Measurements from ENCODE around the gene SFXN5. TPM values are rescaled to one million over a fixed set of nuclear protein-coding genes. Genes with fewer than 3 reads are reported as not detected.

Gene SFXN5
- total RNA-seq, 6 experiments from 2014 or later, result 33.1 to 73.4 (median 56.6) TPM

- intact Hi-C loops (cut with DNase I), result no loop called here
- peak in 1 of 3 donors; percentile 51 for DNase-seq
Observed at GRCh38 chr2:72981536-72981935, 90.0 kb downstream of the SFXN5 start.

GRCh38 chr2:72980535-72981217, 90.8 kb downstream of the SFXN5 start:
- intact Hi-C loops (cut with DNase I), result no loop called here

More at GRCh38 chr2:72981536-72981935, 90.0 kb downstream of the SFXN5 start:
- 92% methylated on average over 5 of the region's 5 CpGs for WGBS (ENCODE audit: insufficient coverage, low coverage, low lambda C conversion rate, missing lambda C conversion rate)
- Histone ChIP-seq H3K4me1 (peaks cover 0 to 46% (median 22%) of the 10 kb centered on the region in 4 donors), H3K27me3 (no peaks in the 10 kb centered on the region), H3K4me3 (no peak overlapping the region), H3K27ac (no peak overlapping the region), H3K9me3 (no peaks in the 10 kb centered on the region), H3K36me3 (peaks cover 0 to 5% (median 0%) of the 10 kb centered on the region in 4 donors)
- TF ChIP-seq POLR2A (IDR thresholded peaks at IDR 0.05), result no peak
- TF ChIP-seq, protein P1, sequence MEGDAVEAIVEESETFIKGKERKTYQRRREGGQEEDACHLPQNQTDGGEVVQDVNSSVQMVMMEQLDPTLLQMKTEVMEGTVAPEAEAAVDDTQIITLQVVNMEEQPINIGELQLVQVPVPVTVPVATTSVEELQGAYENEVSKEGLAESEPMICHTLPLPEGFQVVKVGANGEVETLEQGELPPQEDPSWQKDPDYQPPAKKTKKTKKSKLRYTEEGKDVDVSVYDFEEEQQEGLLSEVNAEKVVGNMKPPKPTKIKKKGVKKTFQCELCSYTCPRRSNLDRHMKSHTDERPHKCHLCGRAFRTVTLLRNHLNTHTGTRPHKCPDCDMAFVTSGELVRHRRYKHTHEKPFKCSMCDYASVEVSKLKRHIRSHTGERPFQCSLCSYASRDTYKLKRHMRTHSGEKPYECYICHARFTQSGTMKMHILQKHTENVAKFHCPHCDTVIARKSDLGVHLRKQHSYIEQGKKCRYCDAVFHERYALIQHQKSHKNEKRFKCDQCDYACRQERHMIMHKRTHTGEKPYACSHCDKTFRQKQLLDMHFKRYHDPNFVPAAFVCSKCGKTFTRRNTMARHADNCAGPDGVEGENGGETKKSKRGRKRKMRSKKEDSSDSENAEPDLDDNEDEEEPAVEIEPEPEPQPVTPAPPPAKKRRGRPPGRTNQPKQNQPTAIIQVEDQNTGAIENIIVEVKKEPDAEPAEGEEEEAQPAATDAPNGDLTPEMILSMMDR (IDR thresholded peaks at IDR 0.05), result no peak
- ATAC-seq, result no peak

DNA sequence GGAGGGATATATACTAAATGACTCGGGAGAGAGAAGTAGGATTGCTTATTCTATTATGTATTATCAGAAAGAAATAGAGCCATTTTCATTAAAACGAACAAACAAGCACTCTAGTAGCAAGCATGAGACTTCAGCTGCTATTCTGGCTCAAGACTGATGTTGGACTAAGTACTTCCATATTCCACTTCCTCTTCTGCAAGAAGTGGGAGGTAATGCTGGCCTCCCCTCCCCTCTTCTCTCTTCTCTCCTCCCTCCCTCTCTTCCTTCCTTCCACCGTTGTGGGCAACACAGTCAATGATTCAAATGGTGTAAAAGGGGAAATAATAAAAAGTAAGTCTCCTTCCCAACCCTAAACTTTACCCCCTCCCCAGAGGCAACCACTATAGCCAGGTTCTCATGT, 91.6 kb downstream of the SFXN5 start:
- no peaks in the 10 kb centered on the region for H3K27me3 ChIP-seq
- intact Hi-C loops (cut with DNase I), result no loop called here
- peak in 1 of 3 donors; percentile 1 for DNase-seq
- ATAC-seq, result no peak
- no peak overlapping the region for H3K27ac ChIP-seq
- TF ChIP-seq, protein P1 (IDR thresholded peaks at IDR 0.05), result no peak
- no peak for TF ChIP-seq POLR2A (IDR thresholded peaks at IDR 0.05)
- peaks cover 0 to 11% (median 0%) of the 10 kb centered on the region in 4 donors for H3K36me3 ChIP-seq
- H3K9me3 ChIP-seq, result no peaks in the 10 kb centered on the region
- H3K4me1 ChIP-seq, result peaks cover 0 to 29% (median 13%) of the 10 kb centered on the region in 4 donors
- H3K4me3 ChIP-seq, result no peak overlapping the region
- 66% methylated on average over 3 of the region's 3 CpGs for WGBS (ENCODE audit: insufficient coverage, low coverage, low lambda C conversion rate, missing lambda C conversion rate)

More at GRCh38 chr2:72980535-72981217, 90.8 kb downstream of the SFXN5 start:
- no peaks in the 10 kb centered on the region for H3K9me3 ChIP-seq
- no peak overlapping the region for H3K27ac ChIP-seq
- WGBS (ENCODE audit: insufficient coverage, low coverage, low lambda C conversion rate, missing lambda C conversion rate), result 86% methylated on average over 6 of the region's 11 CpGs
- peaks cover 0 to 5% (median 0%) of the 10 kb centered on the region in 4 donors for H3K36me3 ChIP-seq
- TF ChIP-seq, protein P1 (IDR thresholded peaks at IDR 0.05), result no peak
- TF ChIP-seq POLR2A (IDR thresholded peaks at IDR 0.05), result no peak
- peaks cover 0 to 37% (median 17%) of the 10 kb centered on the region in 4 donors for H3K4me1 ChIP-seq
- H3K4me3 ChIP-seq, result no peak overlapping the region
- H3K27me3 ChIP-seq, result no peaks in the 10 kb centered on the region
- peak in 1 of 3 donors; percentile 24 for DNase-seq
- no peak for ATAC-seq

DNA sequence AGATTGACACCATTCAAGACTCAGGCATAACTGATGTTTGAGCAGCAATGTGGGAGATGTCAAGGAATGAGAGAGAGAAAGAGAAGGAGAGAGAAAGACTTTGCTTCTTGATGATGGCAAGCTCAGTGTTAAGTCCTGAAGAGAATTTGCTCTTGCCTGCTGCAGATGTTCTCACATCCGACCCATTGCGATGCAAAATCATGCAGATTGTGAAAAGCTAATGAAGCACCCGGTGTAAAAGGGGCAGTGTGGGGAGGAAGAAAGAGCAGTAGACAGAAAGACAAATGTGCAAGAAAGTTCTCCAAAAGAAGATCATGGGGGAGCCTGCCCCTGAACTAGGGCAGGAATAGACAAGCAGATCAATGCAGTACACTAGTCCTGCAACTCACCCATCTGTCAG, 96.5 kb downstream of the SFXN5 start:
- DNase-seq (no peak), ATAC-seq (no peak)
- intact Hi-C loops (cut with DNase I), result no loop called here
- H3K4me3 ChIP-seq, result no peak overlapping the region
- peaks cover 0 to 33% (median 3%) of the 10 kb centered on the region in 4 donors for H3K36me3 ChIP-seq
- no peak overlapping the region for H3K27ac ChIP-seq
- TF ChIP-seq POLR2A (IDR thresholded peaks at IDR 0.05), result no peak
- TF ChIP-seq, protein P1 (IDR thresholded peaks at IDR 0.05), result no peak
- no peaks in the 10 kb centered on the region for H3K27me3 ChIP-seq
- no peaks in the 10 kb centered on the region for H3K9me3 ChIP-seq
- no peaks in the 10 kb centered on the region for H3K4me1 ChIP-seq
- 76% methylated on average over 3 of the region's 3 CpGs for WGBS (ENCODE audit: insufficient coverage, low coverage, low lambda C conversion rate, missing lambda C conversion rate)

Data from right lobe of liver (tissue), 6 donors.